Measurements from ENCODE around the gene UNC50.

GRCh38 chr2:98654699-98655495 is 46.5 kb downstream of the UNC50 start:
- TF ChIP-seq CTCF (IDR thresholded peaks at IDR 0.05), result no peak
- TF ChIP-seq POLR2A (IDR thresholded peaks at IDR 0.05), result no peak
